EL (cell line): ENCODE measurements around the gene CAPZA2.

Experiments used
- DNase-seq: peaks from one replicate; pipeline ENCODE4 v3.0.0-alpha.2; 2016

Gene CAPZA2

GRCh38 chr7:116862951-116863670, 724 bp downstream of the CAPZA2 start:
- DNase-seq: no peak

- DNase-seq: no peak
These were observed 1.6 kb downstream of the CAPZA2 start for GRCh38 chr7:116863936-116864500.

DNA sequence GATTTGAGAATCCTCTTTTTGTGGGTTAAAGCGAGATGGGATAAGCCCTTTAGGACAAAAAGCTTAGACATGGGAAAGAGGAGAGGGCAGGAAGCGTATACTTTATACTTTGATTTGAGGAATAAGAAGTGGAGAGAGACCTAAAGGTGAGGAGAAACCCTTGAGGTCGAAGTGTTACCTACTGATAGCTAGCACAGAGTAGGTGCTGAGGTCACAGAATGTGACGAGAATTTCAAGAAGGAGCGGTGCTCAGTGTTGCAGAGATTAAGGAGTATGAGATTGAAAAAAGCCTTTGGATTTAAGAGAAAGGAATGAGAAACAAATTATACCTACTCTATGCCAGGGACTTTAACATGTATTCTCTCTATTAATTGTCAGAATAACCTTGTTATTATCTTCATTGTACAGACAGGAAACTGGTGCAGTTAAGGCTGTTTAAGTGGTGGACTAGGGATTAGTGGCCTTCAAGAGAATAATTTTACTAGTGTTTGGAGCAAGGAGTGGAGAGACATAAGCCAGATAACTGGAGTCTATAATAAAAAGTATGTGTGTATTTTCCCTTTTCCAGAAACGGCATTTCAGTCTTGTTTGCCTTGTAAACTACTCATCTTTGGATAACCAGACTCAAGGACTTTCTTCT, 8.8 kb downstream of the CAPZA2 start:
- no peak for DNase-seq

GRCh38 chr7:116872026-116872425, 9.6 kb downstream of the CAPZA2 start:
- no peak for DNase-seq

DNA sequence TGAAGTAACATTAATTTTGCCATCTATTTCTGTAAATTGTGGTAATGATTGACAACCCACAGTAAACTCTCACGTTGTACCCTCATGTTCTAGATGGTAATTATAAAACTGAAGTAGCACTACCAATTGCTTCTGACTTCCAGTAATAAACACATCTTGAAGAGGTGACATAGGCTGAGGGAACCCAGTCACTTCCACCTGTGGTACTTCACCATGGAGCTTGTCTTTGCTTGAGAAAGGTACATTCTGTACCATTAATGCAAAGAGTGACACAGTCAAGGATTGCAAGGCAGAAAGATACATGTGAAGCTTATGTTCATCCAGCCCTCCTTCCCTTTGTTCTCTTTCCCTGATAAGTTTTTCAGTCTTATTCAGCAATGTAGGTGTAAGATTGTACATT, 11.2 kb downstream of the CAPZA2 start:
- DNase-seq: no peak

DNA sequence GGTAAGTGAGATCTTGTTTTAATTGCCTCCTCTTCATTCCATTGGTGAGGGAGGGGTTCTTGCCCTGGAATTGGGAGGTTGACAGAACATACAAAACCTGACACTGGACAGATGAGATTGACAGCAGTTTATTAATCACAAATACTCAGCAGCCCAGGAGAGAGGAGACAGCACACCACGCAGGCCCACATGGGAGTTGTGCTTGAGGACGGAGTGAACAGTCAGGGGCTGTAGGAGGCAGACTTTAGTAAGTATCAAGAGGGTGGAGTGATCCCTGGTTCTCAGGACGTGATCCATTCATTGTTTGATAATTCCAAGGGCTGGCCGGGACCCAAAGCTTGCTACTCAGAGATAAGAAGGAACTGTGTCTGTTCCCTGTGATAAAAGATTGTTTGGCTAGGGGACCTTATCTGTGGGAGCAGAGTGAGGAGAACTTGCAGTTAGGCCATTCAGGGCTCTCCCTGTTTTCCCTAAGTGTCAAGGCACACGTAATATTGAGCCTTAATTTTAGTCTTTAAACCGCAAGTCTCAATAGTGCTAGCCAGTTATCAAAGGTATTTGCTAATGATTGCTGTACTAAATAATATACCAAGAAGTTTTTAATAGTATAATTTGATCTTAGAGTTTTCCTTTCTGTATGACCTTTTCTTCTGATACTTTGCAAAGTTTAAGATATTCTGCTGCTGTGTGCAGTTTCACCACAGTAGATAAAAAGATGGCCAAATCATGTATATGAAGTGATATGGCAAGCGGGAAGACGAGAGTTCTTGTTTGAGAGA, 14.5 kb downstream of the CAPZA2 start:
- DNase-seq: no peak

- no peak for DNase-seq
These were observed 15.2 kb downstream of the CAPZA2 start for GRCh38 chr7:116877443-116878217.

- no peak for DNase-seq
These were observed 22.3 kb downstream of the CAPZA2 start for GRCh38 chr7:116884691-116885090.

GRCh38 chr7:116885724-116886123, 23.3 kb downstream of the CAPZA2 start:
- DNase-seq: no peak

DNA sequence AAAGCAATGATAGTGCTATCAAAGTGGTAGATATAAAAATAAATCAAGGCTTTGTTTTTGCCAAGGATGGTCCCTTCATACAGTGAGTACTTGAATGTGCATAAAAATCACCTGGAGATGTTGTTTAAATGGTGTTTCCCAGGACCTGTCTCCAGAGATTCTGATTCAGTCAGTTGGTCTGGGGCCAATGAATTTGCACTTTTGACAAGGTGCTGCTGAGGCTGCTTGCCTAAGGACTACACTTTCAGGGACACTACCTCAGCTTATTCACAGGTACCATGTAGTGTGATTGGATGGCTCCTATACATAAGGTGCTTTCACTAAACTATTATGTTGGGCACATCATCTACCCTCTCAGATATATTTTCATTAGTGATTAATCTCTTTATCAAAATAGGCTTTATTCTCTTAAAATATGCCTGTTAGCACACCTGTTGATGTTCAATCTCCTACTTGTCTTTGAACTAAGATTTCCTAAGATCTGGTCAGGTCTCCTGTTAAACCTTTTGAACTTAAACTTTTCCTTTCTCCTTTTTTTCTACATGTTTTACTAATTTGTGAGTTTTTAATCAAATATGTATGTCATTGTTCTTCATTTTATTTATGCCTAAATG, 24.3 kb downstream of the CAPZA2 start:
- DNase-seq: no peak

DNA sequence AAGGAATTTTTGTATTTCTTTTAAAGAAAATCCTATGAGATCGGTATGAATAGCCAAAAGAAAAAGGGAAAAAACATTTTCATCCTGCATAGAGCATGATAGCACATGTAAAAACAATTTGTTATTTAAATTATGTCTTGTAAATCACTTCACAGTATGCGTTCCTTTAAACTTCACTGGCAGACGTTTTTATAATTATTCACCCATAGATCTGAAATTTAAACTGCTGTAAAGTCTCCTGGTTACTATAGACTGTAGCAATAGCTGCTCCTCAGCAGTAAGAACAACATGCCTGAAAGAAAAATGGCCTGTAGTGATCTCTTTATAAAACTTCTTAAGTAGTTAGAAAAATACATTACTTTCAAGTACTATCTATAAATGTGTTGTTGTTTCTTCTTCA, 26.5 kb downstream of the CAPZA2 start:
- no peak for DNase-seq

- DNase-seq: no peak
These were observed 33.5 kb downstream of the CAPZA2 start for GRCh38 chr7:116895849-116896248.

DNA sequence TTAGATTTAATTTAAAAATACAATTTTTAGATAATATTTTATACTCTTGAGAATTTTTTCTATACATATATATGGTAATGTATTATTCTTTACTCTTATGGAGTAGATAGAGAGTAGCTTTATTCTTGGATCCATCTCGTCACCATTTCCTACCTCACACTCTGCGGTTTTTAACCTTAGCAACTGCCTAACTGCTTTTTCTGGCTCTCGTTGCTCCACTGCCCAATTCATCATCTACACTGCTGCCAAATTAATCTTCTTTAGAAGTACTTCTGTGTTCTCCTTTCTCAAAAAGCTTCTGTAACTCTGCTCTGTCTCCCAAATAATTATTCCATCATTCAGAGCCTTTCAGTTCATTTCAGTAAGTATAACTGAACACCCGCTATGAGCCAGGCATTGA, 35.3 kb downstream of the CAPZA2 start:
- no peak for DNase-seq

DNA sequence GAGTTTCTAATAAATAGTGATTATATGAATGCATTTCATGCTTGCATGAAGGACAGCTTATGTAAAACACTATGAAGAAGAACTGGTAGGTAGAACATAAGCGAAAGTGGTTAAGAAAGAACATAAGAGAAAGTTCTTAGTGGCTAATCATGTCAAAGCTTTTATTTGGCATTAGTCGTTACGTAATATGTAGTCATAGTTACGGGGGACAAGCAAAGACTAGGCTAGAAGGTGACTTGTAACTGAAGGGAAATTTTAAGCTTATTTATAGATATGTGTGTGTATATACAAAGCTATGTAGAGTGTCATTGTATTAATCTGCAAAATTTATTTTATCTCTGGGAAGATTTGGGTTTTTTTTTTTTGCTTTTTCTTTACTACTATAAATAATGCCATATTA, 36.9 kb downstream of the CAPZA2 start:
- DNase-seq: no peak

- DNase-seq: no peak
These were observed 38.8 kb downstream of the CAPZA2 start for GRCh38 chr7:116901143-116901542.

DNA sequence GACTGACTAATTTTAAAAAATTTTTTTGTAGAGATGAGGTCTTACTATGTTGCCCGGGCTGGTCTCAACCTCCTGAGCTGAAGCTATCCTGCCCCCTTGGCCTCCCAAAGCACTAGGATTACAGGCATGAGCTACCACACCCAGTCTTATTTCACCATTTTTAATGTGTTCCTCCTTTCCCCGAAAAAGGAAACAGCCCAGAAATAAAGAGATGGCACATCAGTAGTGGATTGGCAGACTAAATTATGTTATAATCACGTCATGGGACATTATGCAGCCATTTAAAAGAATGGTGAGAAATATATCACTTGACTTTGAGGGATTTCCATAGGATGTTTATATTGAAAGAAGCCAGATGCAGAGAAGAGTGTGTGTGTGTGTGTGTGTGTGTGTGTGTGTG, 40.5 kb downstream of the CAPZA2 start:
- no peak for DNase-seq

DNA sequence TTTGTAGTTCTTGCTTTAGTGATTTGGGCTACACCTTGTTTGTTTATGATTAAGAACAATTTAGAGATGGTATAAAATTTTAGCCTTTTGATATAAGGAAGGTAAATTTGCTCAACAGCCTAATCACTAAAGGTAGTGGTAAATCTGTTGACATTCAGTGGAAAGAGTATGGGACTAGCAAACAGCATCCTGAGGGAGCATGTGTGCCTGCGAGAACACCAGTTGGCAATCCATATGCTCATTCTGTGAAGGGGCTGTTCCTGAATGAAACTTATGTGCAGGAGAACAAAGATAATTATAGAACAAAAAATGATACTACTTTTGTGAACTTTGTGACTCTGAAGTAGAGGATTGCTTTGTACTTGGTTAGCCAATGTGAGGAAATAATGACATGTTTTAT, 44.0 kb downstream of the CAPZA2 start:
- no peak for DNase-seq

DNA sequence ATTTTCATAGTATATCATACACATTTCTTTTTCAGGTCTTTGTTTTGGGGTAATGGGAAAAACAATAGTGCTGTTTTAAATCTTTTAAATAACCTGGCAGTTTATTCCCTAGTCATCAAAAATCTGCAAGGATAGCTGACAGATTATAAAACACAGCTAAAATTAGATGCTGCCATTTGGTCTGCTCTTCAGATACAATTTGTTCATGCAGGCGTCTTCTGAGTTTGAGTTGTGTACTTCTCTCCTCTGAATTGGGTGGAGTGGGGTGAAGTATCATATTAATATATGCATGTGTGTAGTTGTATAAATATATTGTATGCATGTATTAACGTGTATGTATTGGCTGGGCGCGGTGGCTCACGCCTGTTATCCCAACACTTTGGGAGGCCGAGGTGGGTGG, 48.0 kb downstream of the CAPZA2 start:
- no peak for DNase-seq

GRCh38 chr7:116911801-116912200, 49.4 kb downstream of the CAPZA2 start:
- no peak for DNase-seq

DNA sequence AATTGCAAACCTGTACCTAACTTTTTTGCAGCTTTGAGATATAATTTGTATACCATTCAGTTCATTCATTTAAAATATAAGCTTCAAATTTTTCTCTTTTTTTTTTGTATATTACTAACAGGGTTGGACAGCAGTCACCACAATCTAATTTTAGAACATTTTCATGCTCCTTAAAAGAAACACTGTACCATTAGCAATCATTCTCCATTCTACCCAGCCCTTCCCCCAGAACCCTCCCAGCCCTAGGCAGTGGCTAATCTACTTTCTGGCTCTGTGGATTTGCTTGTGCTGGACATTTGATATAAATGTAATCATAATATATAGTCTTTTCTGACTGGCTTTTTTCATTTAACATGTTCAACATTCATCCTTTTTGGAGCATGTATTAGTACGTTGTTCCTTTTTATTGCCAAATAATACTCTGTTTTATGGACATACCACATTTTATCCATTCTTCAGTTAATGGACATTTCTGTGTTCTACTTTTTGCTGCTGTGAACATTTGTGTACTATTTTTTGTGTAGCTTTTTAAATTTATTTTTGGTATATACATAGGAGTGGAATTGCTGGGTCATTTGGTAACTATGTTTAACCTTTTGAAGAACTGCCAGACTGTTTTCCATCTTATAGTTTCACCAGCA, 50.0 kb downstream of the CAPZA2 start:
- DNase-seq: no peak

GRCh38 chr7:116918704-116919103, 56.3 kb downstream of the CAPZA2 start:
- DNase-seq: no peak

DNA sequence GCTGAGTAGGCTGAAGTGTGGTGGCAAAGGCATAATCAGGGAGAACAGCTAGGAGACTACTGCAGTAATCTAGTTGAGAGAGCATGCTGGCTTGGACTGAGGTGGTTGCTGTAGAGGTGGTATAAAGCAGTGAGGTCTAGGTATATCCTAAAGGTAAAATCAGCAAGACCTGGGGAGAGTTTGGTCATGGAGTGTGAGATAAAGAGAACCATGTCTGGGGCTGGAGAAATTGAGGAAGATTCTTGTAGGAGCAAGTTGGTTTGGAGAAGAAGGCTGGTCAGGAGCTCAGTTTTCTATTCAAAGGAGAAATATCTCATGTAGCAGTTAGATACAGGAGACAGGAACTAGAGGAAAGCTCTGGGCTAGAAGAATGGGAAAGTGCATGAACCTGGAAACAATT, 58.0 kb downstream of the CAPZA2 start:
- DNase-seq: no peak
